HTERT RPE-1 (cell line): ENCODE measurements around the gene PRELP.
"Not testable (repeated sequence)": the region's sequence is repeated elsewhere in the genome, so short reads cannot be mapped to it uniquely, and the experiment has no call there.

Source experiments
- in situ Hi-C: fragments of 300-500 bp; cut with MboI; formaldehyde crosslinking; loops from 4 replicates; pipeline ENCODE4 v1.14.3; 2020; ENCODE audit warnings: low sequenced_read_pairs

Gene PRELP

GRCh38 chr1:203475012-203475981 lies at the start of gene PRELP:
Gene PRELP, plus strand, starts transcription at chr1:203475806. Its CDS starts 7,379 bp downstream, at chr1:203483185.
- in situ Hi-C loops: no loop called here

GRCh38 chr1:203426366-203426765 lies 49.2 kb upstream of the PRELP start:
- in situ Hi-C loops: no loop called here

GRCh38 chr1:203426870-203427269 lies 48.7 kb upstream of the PRELP start:
- in situ Hi-C loops: no loop called here

- in situ Hi-C loops: no loop called here
Observed at GRCh38 chr1:203427451-203427850, 48.2 kb upstream of the PRELP start.

GRCh38 chr1:203428981-203429599 lies 46.5 kb upstream of the PRELP start:
- in situ Hi-C loops: no loop called here

- in situ Hi-C loops: no loop called here
Observed at GRCh38 chr1:203435615-203436014, 40.0 kb upstream of the PRELP start.

- in situ Hi-C loops: no loop called here
Observed at GRCh38 chr1:203437696-203438315, 37.8 kb upstream of the PRELP start.

- in situ Hi-C loops: no loop called here
Observed at GRCh38 chr1:203439131-203439730, 36.4 kb upstream of the PRELP start.

GRCh38 chr1:203440771-203441170 lies 34.8 kb upstream of the PRELP start:
- in situ Hi-C loops: no loop called here

- in situ Hi-C loops: no loop called here
Observed at GRCh38 chr1:203441766-203442165, 33.8 kb upstream of the PRELP start.

- in situ Hi-C loops: no loop called here
Observed at GRCh38 chr1:203442821-203443220, 32.8 kb upstream of the PRELP start.

- in situ Hi-C loops: no loop called here
Observed at GRCh38 chr1:203443296-203443695, 32.3 kb upstream of the PRELP start.

GRCh38 chr1:203444171-203444576 lies 31.4 kb upstream of the PRELP start:
- in situ Hi-C loops: no loop called here

GRCh38 chr1:203447151-203447550 lies 28.5 kb upstream of the PRELP start:
- in situ Hi-C loops: no loop called here

GRCh38 chr1:203447598-203447997 lies 28.0 kb upstream of the PRELP start:
- in situ Hi-C loops: not testable (repeated sequence)

- in situ Hi-C loops: no loop called here
Observed at GRCh38 chr1:203448521-203449061, 27.0 kb upstream of the PRELP start.

- in situ Hi-C loops: no loop called here
Observed at GRCh38 chr1:203450001-203450400, 25.6 kb upstream of the PRELP start.

- in situ Hi-C loops: no loop called here
Observed at GRCh38 chr1:203450479-203451149, 25.0 kb upstream of the PRELP start.

- in situ Hi-C loops: no loop called here
Observed at GRCh38 chr1:203451836-203452784, 23.5 kb upstream of the PRELP start.
